ENCODE measurements around the gene LRRFIP1. TPM values are rescaled to one million over a fixed set of nuclear protein-coding genes. Genes with fewer than 3 reads are reported as not detected.

Gene LRRFIP1
- total and polyA plus RNA-seq, 4 donors, result 79.7 to 194 (median 94.1) TPM

GRCh38 chr2:237603049-237603717 lies 24.2 kb upstream of the LRRFIP1 start:
- Histone ChIP-seq H3K4me3 (no peak overlapping the region), H3K36me3 (ENCODE audit: control insufficient read depth in 4 of 4, insufficient read depth in 4 of 4, low read length in 4 of 4) (no peaks in the 10 kb centered on the region), H3K27me3 (ENCODE audit: control insufficient read depth in 3 of 3, insufficient read depth in 3 of 3, low read length in 2 of 3) (no peaks in the 10 kb centered on the region), H3K4me1 (ENCODE audit: control insufficient read depth in 5 of 5, insufficient read depth in 5 of 5, low read length in 5 of 5) (peaks cover 3 to 14% (median 5%) of the 10 kb centered on the region in 5 donors), H3K9ac (ENCODE audit: insufficient read depth in 1 of 2, low read length in 2 of 2) (peak overlapping the region in 1 of 2 donors; percentile 51), H3K27ac (ENCODE audit: low read depth in 1 of 2, low read length in 1 of 2) (peak overlapping the region in 1 of 2 donors; percentile 40), H3K9me3 (ENCODE audit: control insufficient read depth in 4 of 4, insufficient read depth in 3 of 4, low read length in 3 of 4) (peaks cover 0 to 2% (median 0%) of the 10 kb centered on the region in 4 donors)
- ATAC-seq (ENCODE audit: insufficient read depth, low FRiP score), result no peak
- TF ChIP-seq CTCF (IDR thresholded peaks at IDR 0.05; ENCODE audit: control extremely low read depth, extremely low read depth), result no peak
- DNase-seq, result no peak
- WGBS, 2 donors, result 77 to 78% methylated on average over 13 of the region's 13 CpGs

GRCh38 chr2:237603718-237604362 lies 23.5 kb upstream of the LRRFIP1 start:
- H3K9ac ChIP-seq (ENCODE audit: insufficient read depth in 1 of 2, low read length in 2 of 2), result peak overlapping the region in 1 of 2 donors; percentile 51
- 15 to 28% methylated on average over 15 of the region's 15 CpGs for WGBS, 2 donors
- no peaks in the 10 kb centered on the region for H3K36me3 ChIP-seq (ENCODE audit: control insufficient read depth in 4 of 4, insufficient read depth in 4 of 4, low read length in 4 of 4)
- H3K9me3 ChIP-seq (ENCODE audit: control insufficient read depth in 4 of 4, insufficient read depth in 3 of 4, low read length in 3 of 4), result peaks cover 0 to 2% (median 0%) of the 10 kb centered on the region in 4 donors
- DNase-seq, result peak; percentile 67 to 81 (median 70)
- TF ChIP-seq CTCF (IDR thresholded peaks at IDR 0.05; ENCODE audit: control extremely low read depth, extremely low read depth), result no peak
- no peak overlapping the region for H3K4me3 ChIP-seq
- ATAC-seq (ENCODE audit: insufficient read depth, low FRiP score), result peak; percentile 72
- peak overlapping the region in 1 of 2 donors; percentile 67 for H3K27ac ChIP-seq (ENCODE audit: low read depth in 1 of 2, low read length in 1 of 2)
- H3K4me1 ChIP-seq (ENCODE audit: control insufficient read depth in 5 of 5, insufficient read depth in 5 of 5, low read length in 5 of 5), result peaks cover 3 to 14% (median 5%) of the 10 kb centered on the region in 5 donors
- no peaks in the 10 kb centered on the region for H3K27me3 ChIP-seq (ENCODE audit: control insufficient read depth in 3 of 3, insufficient read depth in 3 of 3, low read length in 2 of 3)

GRCh38 chr2:237604391-237604790 lies 23.0 kb upstream of the LRRFIP1 start:
- Histone ChIP-seq H3K9ac (ENCODE audit: insufficient read depth in 1 of 2, low read length in 2 of 2) (no peak overlapping the region), H3K36me3 (ENCODE audit: control insufficient read depth in 4 of 4, insufficient read depth in 4 of 4, low read length in 4 of 4) (no peaks in the 10 kb centered on the region), H3K4me3 (no peak overlapping the region), H3K27ac (ENCODE audit: low read depth in 1 of 2, low read length in 1 of 2) (peak overlapping the region in 1 of 2 donors; percentile 64), H3K9me3 (ENCODE audit: control insufficient read depth in 4 of 4, insufficient read depth in 3 of 4, low read length in 3 of 4) (peaks cover 0 to 2% (median 0%) of the 10 kb centered on the region in 4 donors), H3K4me1 (ENCODE audit: control insufficient read depth in 5 of 5, insufficient read depth in 5 of 5, low read length in 5 of 5) (peaks cover 3 to 14% (median 5%) of the 10 kb centered on the region in 5 donors), H3K27me3 (ENCODE audit: control insufficient read depth in 3 of 3, insufficient read depth in 3 of 3, low read length in 2 of 3) (no peaks in the 10 kb centered on the region)
- 94 to 95% methylated on average over 11 of the region's 11 CpGs for WGBS, 2 donors
- ATAC-seq (ENCODE audit: insufficient read depth, low FRiP score) (no peak), DNase-seq (no peak)
- no peak for TF ChIP-seq CTCF (IDR thresholded peaks at IDR 0.05; ENCODE audit: control extremely low read depth, extremely low read depth)
